Measurements from ENCODE around the gene MME. TPM values are rescaled to one million over a fixed set of nuclear protein-coding genes. Genes with fewer than 3 reads are reported as not detected.

MME gene
- total and polyA plus RNA-seq, 4 donors, result 4.1 to 20.7 (median 9.5) TPM

DNA sequence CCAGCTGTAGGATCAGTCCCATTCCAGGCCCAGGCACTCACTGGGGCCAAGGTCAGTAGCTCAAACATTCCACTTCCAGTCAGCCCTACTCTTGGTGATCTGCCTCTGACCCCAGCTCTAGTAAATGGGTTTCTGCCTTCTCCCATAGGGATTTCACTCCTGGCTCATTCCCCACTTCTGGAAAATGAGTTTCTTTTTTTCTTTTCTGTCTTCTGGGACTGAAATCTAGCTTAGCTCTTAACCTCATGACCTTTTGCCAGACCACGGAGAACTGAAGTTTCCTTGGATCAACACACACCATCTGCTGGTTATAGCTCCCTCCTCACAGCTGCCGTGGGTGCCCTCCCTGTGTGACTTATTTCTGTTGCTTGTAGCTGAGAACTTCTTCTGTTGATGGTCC is 21.3 kb downstream of the MME start (continued):
- TF ChIP-seq, protein P1, sequence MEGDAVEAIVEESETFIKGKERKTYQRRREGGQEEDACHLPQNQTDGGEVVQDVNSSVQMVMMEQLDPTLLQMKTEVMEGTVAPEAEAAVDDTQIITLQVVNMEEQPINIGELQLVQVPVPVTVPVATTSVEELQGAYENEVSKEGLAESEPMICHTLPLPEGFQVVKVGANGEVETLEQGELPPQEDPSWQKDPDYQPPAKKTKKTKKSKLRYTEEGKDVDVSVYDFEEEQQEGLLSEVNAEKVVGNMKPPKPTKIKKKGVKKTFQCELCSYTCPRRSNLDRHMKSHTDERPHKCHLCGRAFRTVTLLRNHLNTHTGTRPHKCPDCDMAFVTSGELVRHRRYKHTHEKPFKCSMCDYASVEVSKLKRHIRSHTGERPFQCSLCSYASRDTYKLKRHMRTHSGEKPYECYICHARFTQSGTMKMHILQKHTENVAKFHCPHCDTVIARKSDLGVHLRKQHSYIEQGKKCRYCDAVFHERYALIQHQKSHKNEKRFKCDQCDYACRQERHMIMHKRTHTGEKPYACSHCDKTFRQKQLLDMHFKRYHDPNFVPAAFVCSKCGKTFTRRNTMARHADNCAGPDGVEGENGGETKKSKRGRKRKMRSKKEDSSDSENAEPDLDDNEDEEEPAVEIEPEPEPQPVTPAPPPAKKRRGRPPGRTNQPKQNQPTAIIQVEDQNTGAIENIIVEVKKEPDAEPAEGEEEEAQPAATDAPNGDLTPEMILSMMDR (IDR thresholded peaks at IDR 0.05; ENCODE audit: low read depth, low read length, missing input control), result no peak
- TF ChIP-seq, protein P2, sequence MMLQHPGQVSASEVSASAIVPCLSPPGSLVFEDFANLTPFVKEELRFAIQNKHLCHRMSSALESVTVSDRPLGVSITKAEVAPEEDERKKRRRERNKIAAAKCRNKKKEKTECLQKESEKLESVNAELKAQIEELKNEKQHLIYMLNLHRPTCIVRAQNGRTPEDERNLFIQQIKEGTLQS (IDR thresholded peaks at IDR 0.05), result no peak
- TF ChIP-seq GABPA (IDR thresholded peaks at IDR 0.05 in 1 of 2, conservative IDR thresholded peaks at IDR 0.05 in 1 of 2) (no peak), FOXA1 (IDR thresholded peaks at IDR 0.05) (no peak), HNF4A (conservative IDR thresholded peaks at IDR 0.05) (no peak), TAF1 (conservative IDR thresholded peaks at IDR 0.05) (no peak), RAD21 (IDR thresholded peaks at IDR 0.05) (no peak), FOXA2 (IDR thresholded peaks at IDR 0.05) (no peak)

DNA sequence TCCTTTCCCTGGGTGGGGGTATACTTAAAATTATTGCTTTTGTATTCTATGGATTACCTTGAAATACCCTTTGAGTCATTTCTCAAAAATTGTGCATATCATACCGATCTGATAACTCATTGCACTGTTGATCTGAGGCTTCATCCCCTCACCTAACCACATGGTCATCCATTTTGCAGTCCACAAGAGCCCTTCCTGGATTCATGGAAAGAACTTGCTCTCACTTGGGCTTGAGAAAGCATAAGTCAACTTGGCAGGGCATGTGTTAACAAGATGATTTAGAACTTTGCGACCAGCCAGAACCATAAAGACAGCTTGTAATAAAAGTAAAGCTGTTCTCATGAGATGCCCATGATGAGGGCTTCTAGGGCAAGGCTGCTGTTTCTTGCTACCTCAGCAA is 22.2 kb downstream of the MME start:
- TF ChIP-seq EGR1 (IDR thresholded peaks at IDR 0.05; ENCODE audit: low read depth in 2 of 2), result no peak
- TF ChIP-seq RXRA (IDR thresholded peaks at IDR 0.05), result no peak
- TF ChIP-seq, protein P3, sequence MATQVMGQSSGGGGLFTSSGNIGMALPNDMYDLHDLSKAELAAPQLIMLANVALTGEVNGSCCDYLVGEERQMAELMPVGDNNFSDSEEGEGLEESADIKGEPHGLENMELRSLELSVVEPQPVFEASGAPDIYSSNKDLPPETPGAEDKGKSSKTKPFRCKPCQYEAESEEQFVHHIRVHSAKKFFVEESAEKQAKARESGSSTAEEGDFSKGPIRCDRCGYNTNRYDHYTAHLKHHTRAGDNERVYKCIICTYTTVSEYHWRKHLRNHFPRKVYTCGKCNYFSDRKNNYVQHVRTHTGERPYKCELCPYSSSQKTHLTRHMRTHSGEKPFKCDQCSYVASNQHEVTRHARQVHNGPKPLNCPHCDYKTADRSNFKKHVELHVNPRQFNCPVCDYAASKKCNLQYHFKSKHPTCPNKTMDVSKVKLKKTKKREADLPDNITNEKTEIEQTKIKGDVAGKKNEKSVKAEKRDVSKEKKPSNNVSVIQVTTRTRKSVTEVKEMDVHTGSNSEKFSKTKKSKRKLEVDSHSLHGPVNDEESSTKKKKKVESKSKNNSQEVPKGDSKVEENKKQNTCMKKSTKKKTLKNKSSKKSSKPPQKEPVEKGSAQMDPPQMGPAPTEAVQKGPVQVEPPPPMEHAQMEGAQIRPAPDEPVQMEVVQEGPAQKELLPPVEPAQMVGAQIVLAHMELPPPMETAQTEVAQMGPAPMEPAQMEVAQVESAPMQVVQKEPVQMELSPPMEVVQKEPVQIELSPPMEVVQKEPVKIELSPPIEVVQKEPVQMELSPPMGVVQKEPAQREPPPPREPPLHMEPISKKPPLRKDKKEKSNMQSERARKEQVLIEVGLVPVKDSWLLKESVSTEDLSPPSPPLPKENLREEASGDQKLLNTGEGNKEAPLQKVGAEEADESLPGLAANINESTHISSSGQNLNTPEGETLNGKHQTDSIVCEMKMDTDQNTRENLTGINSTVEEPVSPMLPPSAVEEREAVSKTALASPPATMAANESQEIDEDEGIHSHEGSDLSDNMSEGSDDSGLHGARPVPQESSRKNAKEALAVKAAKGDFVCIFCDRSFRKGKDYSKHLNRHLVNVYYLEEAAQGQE (IDR thresholded peaks at IDR 0.05), result no peak
- TF ChIP-seq, protein P1 (IDR thresholded peaks at IDR 0.05; ENCODE audit: low read depth, low read length, missing input control), result no peak
- no peak for TF ChIP-seq RAD21 (IDR thresholded peaks at IDR 0.05)
- TF ChIP-seq GABPA (IDR thresholded peaks at IDR 0.05 in 1 of 2, conservative IDR thresholded peaks at IDR 0.05 in 1 of 2), result no peak
- no peak for TF ChIP-seq FOXA1 (IDR thresholded peaks at IDR 0.05)
- no peak for TF ChIP-seq FOXA2 (IDR thresholded peaks at IDR 0.05)
- no peak for TF ChIP-seq JUND (IDR thresholded peaks at IDR 0.05)
- H3K9me3 ChIP-seq (ENCODE audit: control insufficient read depth in 4 of 4, low read length in 3 of 4), result no peaks in the 10 kb centered on the region

More for the DNA sequence above, 22.2 kb downstream of the MME start:
- Histone ChIP-seq H3K4me1 (ENCODE audit: control insufficient read depth in 4 of 4, insufficient read depth in 4 of 4, low read length in 3 of 4) (no peaks in the 10 kb centered on the region), H3K27me3 (ENCODE audit: control insufficient read depth in 4 of 4, insufficient read depth in 4 of 4, low read length in 3 of 4) (no peaks in the 10 kb centered on the region), H3K9ac (ENCODE audit: low read depth in 1 of 2, low read length in 2 of 2) (no peak overlapping the region), H3K4me3 (ENCODE audit: low read depth in 1 of 3, low read length in 3 of 3) (no peak overlapping the region), H3K36me3 (ENCODE audit: control insufficient read depth in 4 of 4, insufficient read depth in 3 of 4, low read depth in 1 of 4, low read length in 3 of 4) (peaks cover 0 to 3% (median 1%) of the 10 kb centered on the region in 4 donors), H3K27ac (ENCODE audit: low read depth in 1 of 2, low read length in 2 of 2) (no peak overlapping the region)
- no peak for DNase-seq (ENCODE audit: low spot score)
- 81% methylated on average over 2 of the region's 2 CpGs for WGBS

Measured in liver (tissue), 9 donors.